ENCODE measurements around the gene KRTAP17-1.
"Not testable (repeated sequence)": the region's sequence is repeated elsewhere in the genome, so short reads cannot be mapped to it uniquely, and the experiment has no call there.

KRTAP17-1 gene, protein sequence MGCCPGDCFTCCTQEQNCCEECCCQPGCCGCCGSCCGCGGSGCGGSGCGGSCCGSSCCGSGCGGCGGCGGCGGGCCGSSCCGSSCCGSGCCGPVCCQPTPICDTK

DNA sequence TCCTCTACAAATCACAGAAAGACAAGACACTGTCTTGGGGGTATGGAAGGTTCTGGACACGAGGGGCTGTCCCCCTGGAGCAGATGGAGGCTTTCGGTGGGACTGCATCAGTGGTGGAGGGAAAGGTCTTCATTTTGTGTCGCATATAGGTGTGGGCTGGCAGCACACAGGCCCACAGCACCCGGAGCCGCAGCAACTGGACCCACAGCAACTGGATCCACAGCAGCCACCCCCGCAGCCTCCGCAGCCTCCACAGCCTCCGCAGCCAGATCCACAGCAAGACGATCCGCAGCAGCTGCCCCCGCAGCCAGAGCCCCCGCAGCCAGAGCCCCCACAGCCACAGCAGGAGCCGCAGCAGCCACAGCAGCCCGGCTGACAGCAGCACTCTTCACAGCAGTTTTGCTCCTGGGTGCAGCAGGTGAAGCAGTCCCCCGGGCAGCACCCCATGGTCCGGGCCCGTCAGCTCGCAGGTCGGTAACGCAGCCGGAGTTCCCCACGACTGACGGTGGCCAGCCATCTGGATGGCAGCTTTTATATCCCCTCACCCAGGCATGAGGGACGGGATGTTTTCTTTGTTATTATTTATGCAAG is at the start of gene KRTAP17-1:
Gene KRTAP17-1 (minus strand): TSS at position 507 of the 591 bp plus-strand sequence. CDS start 60 bp downstream, at position 447.
- DNase-seq (ENCODE audit: low read depth): no peak

DNA sequence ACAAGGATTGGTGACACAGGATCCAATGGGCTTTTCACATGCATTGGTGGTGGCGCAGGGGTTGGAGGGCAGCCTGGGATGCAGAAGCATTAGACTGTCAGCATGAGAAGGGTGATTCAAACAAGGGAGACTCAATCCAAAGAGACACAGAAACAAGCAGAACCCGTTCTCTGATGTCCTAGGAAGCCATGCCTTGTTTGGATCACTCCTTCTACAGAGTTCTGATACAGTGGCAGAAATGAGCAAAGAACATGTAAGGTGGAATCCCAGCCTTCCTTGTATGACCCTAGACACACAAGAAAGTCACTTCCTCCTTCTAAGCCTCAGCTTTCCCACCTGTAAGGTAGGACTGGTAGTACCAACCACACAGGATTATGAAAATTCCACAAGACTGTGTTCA is 48.4 kb upstream of the KRTAP17-1 start:
- DNase-seq (ENCODE audit: low read depth): no peak

- no peak for DNase-seq (ENCODE audit: low read depth)
Measured at GRCh38 chr17:41360296-41360995, 44.9 kb upstream of the KRTAP17-1 start.

- DNase-seq (ENCODE audit: low read depth): no peak
Measured at GRCh38 chr17:41354536-41354935, 39.0 kb upstream of the KRTAP17-1 start.

DNA sequence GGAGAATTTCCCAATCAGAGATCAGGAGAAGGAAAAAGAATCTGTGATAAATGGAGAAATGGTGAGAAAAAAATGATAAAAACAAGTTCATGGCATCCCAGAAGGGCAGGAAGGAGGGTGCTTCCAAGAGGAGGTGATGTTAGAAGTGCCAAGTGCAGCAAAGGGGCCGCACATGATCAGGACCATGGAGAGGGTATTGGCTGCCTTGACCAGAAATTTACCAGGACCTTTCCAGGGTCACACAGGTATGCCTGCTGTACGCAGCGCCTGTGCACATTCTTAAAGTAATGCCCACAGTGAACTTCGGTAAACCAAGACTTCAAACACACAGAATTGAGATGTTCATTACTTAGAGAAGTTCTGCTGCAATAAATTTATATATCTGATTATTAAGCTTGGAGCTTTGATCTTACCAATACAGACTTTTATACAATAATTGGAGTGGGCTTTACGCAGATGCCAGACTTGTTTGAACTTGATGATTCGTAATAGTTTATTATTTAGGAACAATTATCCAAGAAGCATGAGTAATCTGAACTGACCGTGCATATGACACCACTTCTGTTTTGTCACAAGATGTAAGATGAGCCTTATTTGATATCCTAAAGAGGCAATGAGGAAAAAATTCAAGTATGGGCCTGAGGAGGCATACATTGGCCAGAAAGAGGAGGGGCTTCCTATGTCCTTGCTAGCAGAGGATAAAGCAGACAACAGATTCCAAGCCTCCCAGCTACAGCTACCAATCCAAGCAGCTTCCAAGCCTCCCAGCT is 37.3 kb upstream of the KRTAP17-1 start:
- no peak for DNase-seq (ENCODE audit: low read depth)

GRCh38 chr17:41351177-41351576 is 35.7 kb upstream of the KRTAP17-1 start:
- no peak for DNase-seq (ENCODE audit: low read depth)

GRCh38 chr17:41350381-41350878 is 34.9 kb upstream of the KRTAP17-1 start, which contains the start of gene KRT33A:
Gene KRT33A (minus strand): TSS chr17:41350828. CDS start chr17:41350767, 61 bp downstream.
- not testable (repeated sequence) for DNase-seq (ENCODE audit: low read depth)

DNA sequence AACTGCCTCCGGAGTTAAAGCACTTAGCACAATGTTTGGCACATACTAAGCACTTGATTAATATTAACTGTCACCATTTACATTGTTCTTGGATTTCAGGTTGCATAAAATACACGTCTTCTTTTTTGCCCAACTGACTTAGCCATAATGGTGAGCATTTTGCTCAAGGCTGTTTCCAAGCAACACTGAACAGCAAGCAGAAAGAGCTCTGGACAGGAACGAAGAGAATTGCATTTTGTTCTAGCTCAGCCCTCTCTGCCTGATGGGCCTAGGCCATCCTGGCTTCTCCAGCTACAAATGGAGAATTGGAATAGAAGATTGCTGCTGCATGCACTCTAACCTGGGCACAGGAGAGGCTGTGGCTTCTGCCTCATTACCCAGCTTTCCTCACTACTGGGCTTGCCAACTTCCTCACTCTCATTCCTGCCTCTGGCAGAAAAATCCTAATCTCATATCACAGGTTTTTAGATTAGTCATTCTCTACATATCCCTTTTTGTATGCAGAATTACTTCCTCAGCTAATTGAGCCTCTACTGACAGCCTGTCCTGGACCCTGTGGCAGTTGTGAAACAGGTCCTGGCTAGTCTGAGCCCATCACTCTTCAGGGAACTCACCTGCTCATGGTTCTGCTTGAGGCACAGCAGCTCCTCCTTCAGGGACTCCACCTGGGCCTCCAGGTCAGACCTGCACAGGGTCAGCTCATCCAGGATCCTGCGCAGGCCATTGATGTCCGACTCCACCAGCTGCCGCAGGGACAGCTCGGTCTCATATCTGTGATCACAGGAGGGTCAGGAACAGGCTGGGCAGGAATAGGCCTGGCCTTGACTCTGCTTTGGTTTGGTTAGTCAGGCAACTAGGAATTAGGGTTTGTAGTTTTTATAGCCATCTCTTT is 32.6 kb upstream of the KRTAP17-1 start:
- DNase-seq (ENCODE audit: low read depth): no peak

GRCh38 chr17:41346421-41346820 is 30.9 kb upstream of the KRTAP17-1 start:
- not testable (repeated sequence) for DNase-seq (ENCODE audit: low read depth)

DNA sequence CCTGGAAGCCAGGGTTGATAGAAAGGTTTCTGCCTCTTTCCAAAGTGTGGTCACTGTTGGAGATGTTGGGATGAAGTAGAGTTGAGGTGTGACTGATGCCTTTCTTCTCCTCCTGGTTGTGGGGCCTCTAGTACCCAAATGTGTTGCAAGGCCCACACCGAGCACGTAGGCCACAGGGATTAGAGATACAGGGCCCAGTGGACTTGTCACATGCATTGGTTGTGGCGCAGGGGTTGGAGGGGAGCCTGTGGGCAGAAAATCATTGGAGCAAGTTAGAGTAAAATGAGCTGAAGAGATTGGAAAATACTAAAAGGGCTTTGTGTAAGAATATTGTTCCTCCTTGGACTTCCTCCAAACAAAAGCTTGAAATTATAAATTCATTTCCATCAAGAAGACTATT is 30.5 kb upstream of the KRTAP17-1 start:
- no peak for DNase-seq (ENCODE audit: low read depth)

- DNase-seq (ENCODE audit: low read depth): no peak
Measured at GRCh38 chr17:41343029-41343428, 27.5 kb upstream of the KRTAP17-1 start.

- DNase-seq (ENCODE audit: low read depth): no peak
Measured at GRCh38 chr17:41340934-41341861, 25.7 kb upstream of the KRTAP17-1 start.

DNA sequence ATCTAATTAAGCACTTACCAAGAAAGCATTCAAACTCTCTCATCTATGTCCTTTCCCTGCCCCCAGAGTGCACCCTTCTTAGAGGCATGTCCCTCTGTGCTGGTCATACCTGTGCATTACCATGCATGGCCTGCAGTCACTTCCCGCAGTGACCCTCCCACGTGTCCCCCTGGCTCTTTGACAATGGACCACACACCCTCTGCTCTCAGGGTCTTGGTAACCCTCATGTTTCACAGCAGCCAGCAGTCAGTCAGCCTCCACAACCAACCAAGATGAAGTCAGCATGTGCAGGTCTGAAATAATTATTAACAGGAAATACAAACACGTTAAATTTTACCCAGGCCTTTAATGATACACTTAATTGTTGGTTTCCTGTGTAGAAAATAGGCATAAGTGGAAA is 25.0 kb upstream of the KRTAP17-1 start:
- DNase-seq (ENCODE audit: low read depth): no peak

DNA sequence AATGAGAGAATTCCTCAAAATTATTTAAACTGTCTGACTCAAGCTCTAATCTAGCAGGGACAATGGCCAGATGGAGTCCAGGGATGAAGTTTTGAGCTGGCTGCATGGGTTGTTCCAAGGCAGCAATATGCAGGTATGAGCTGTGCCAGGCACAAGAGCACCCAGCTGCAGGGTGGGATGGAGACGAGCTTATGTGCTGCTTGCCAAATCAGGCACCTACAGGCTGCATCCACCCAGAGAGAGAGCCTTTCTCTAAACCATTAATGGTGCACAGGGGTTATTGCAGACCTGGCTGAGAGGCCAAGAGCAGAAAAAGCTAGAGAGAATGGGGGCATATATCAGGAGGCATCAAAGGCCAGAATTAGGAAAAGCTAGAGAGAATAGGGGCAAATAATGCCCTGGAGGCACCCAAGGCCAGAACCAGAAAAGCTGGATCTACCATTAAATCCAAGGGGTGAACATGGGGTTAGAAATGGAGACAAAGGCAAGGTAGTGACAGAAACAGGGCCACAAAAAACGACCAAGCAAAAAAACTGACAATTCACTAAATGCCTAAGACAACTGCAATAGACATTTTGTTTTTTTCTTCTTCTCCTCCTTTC is 24.2 kb upstream of the KRTAP17-1 start:
- DNase-seq (ENCODE audit: low read depth): no peak

DNA sequence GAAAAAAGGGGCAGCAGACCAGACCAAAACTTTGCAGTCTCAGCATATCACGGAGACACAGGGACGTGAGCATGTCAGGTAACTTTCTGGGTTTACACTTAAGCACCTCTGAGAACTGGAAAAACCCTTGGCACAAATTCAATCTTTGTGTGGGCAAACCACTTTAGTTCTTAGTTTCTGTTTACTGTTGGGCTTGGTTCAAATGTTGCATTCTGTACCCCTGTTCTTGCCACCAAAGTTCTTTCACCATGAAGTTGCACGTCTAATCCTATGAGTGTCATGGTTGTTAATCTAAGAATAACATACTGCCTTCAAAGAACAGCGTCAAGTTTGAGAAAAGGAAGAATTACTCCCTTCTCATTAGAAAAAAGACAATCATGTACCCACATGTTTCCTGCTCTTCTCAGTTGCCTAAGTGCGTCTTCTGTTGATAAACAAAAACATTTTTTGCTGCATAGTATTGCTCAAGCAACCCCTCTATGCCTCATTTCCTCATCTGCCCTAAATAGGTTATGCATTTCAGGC is 23.5 kb upstream of the KRTAP17-1 start:
- DNase-seq (ENCODE audit: low read depth): no peak

DNA sequence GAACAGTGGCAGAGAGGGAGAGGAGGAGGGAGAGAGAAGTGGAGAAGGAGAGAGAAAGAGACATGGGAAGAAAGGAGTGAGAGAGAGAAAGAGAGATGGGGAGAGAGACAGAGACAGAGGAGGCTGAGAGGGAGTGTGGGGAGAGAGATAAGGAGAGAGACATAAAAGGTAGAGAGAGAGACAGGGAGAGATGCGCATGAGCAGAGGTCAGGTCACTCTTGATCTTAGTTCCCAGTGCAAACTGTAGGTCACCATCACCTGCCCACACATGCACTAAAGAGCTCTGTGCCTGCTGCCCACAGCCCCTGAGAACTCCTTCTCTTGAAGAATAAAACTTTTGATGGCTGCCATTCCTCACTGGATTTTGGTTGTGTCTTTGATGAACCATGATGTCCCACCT is 20.2 kb upstream of the KRTAP17-1 start:
- DNase-seq (ENCODE audit: low read depth): no peak

GRCh38 chr17:41334385-41335305 is 19.1 kb upstream of the KRTAP17-1 start:
- peak; percentile 8 for DNase-seq (ENCODE audit: low read depth)

GRCh38 chr17:41333836-41334235 is 18.3 kb upstream of the KRTAP17-1 start:
- no peak for DNase-seq (ENCODE audit: low read depth)

DNA sequence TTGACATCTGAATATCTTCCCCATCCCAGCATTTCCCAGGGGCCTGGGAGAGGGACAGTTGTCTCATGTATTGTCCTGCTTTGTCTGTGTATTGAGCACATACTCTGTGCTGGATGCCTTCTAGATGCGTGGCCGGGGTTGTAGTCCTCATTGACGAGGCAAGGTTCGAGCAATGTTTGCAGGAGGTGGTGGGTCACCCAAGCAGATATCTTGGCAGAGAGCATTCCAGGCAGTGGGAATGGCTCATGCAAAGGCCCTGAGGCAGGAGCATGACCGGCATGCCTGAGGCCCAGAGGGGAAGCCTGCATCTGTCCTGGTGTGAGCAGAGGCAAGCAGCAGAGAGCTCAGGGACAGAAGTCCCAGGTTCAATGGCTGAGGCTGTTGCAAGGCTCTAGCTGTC is 17.6 kb upstream of the KRTAP17-1 start:
- DNase-seq (ENCODE audit: low read depth): no peak
